Loucy (cell line): ENCODE measurements around the gene INPP4A.

ENCODE experiments used
- CTCF ChIP-seq: fragments of 200-600 bp; sonication (generic); conservative IDR thresholded peaks from 2 replicates; pipeline ENCODE4 v1.5.1; 2014; ENCODE audit warnings: mild to moderate bottlenecking, antibody characterized with exemption, low read length
- EZH2phosphoT487 ChIP-seq: fragments of 200-600 bp; IDR thresholded peaks from 2 replicates; pipeline ENCODE4 v1.6.1; 2018; ENCODE audit warnings: antibody characterized with exemption, mild to moderate bottlenecking, moderate library complexity, borderline replicate concordance

GRCh38 chr2:98572211-98572610 is 127.6 kb downstream of the INPP4A start:
- TF ChIP-seq CTCF (no peak), EZH2phosphoT487 (no peak)
